Activated CD8-positive, alpha-beta memory T cell treated with anti-CD3 and anti-CD28 coated beads, Interleukin-2, amount 50 U/mL, for 1 hour (primary cell): Measurements from ENCODE around the gene PROK2.

Experiments used
- DNase-seq: peaks from one replicate; pipeline ENCODE4 v3.0.0-alpha.2; 2020; ENCODE audit errors: extremely low read depth

PROK2 gene

GRCh38 chr3:71734881-71735280 lies 50.1 kb downstream of the PROK2 start:
- DNase-seq: no peak

GRCh38 chr3:71733319-71733718 lies 51.6 kb downstream of the PROK2 start:
- DNase-seq: no peak

- DNase-seq: no peak
Observed at GRCh38 chr3:71732637-71733036, 52.3 kb downstream of the PROK2 start.

- DNase-seq: no peak
Observed at GRCh38 chr3:71728632-71729342, 56.2 kb downstream of the PROK2 start.

GRCh38 chr3:71726146-71726545 lies 58.8 kb downstream of the PROK2 start:
- no peak for DNase-seq

- no peak for DNase-seq
Observed at GRCh38 chr3:71725271-71725991, 59.5 kb downstream of the PROK2 start, which contains the start of gene EIF4E3. Gene EIF4E3 (minus strand): TSS chr3:71725402. CDS start chr3:71725367, 35 bp downstream.

- DNase-seq: no peak
Observed at GRCh38 chr3:71724584-71725270, 60.2 kb downstream of the PROK2 start.

GRCh38 chr3:71724171-71724453 lies 60.8 kb downstream of the PROK2 start:
- DNase-seq: no peak

- DNase-seq: no peak
Observed at GRCh38 chr3:71723452-71724170, 61.3 kb downstream of the PROK2 start.

GRCh38 chr3:71722693-71723092 lies 62.3 kb downstream of the PROK2 start:
- DNase-seq: no peak
